ENCODE results near the gene LCE1D.

Gene LCE1D

GRCh38 chr1:152817309-152817708 lies 20.8 kb downstream of the LCE1D start:
- no peak for DNase-seq

GRCh38 chr1:152823294-152823693 lies 26.8 kb downstream of the LCE1D start:
- no peak for DNase-seq

- DNase-seq = no peak
Measured at GRCh38 chr1:152824964-152825363, 28.4 kb downstream of the LCE1D start.

GRCh38 chr1:152827173-152827572 lies 30.7 kb downstream of the LCE1D start, which contains the start of gene LCE1A:
LCE1A (plus strand) TSS chr1:152827473; CDS start chr1:152827473, 0 bp downstream.
- DNase-seq = no peak

GRCh38 chr1:152836870-152837269 lies 40.3 kb downstream of the LCE1D start:
- DNase-seq = no peak

- no peak for DNase-seq
Measured at GRCh38 chr1:152842556-152842955, 46.0 kb downstream of the LCE1D start, which contains the start of gene LCE6A. LCE6A (plus strand) TSS chr1:152842856; CDS start chr1:152843521, 665 bp downstream.
